ENCODE data around the gene CPLANE2.
"Not testable (repeated sequence)": the region's sequence is repeated elsewhere in the genome, so short reads cannot be mapped to it uniquely, and the experiment has no call there.

Gene CPLANE2

DNA sequence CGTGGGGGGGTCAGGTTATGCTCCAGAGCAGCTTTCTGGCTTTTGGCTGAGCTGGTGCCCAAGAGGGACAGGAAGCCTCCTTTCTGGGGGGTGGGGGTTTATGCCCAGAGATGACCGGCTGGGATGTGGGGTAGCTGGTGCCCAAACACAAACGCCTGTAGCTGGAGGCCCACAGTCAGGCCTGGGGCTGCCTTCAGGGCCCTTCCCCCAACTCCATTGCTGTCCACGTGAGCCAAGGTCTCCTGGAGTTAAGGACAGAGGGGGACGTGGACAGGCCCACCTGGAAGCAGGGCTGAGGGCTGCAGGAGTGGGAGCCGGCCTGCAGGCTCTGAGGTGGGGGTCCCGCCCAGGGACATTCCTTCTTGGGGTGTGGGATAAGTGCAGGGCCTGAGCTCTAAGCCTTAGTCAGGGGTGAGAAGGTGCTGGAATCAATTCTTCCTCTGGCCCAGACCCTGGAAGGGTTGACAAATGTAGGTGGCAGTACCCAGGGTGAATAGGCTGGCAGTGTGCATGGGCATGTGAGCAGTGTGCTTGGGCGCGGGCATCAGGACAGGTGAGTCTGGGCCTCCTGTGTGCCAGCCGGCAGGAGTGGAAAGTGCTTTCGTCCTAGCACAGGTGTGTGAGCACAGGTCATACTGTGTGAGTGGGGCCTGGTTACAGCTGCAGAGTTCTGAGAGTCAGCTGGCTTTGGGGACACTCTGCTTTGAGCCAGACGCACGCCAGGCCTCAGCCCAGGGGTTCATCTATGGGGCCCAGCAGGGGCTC lies 6.8 kb downstream of the CPLANE2 start:
- no peak for DNase-seq

DNA sequence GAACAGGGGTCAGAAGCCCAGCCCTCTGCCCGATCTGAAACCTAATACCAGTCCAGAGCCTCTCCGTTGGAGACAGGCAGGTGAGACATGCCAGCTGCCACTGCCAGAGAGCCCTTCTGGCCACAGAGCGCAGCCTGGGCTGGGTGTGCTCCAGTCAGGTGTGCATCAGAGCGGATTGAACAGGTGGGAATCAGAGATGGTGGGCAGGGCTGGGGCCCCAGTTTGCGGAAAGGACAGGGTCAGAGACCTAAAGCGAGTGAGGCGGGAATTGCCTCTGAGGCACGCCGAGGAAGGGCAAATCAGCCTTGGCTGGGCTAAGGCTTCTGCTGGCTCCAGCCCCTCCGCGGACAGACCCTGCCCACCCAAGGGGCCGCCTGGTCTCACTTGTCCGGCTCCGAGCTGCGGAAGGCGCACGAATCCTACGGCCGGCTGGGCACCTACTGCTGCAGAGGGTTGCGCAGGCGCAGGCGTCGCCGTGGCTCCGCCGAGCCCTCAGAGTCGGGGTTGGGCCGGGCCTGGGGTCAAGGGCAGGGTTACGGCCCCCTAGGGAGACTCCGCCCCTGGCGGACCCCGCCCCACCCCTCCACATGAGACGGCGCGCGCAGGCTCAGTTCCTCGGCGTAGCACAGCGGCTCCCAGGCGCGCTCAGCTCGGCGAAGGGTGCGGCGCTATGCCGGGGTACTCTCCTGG lies 10.3 kb downstream of the CPLANE2 start:
- DNase-seq: no peak

DNA sequence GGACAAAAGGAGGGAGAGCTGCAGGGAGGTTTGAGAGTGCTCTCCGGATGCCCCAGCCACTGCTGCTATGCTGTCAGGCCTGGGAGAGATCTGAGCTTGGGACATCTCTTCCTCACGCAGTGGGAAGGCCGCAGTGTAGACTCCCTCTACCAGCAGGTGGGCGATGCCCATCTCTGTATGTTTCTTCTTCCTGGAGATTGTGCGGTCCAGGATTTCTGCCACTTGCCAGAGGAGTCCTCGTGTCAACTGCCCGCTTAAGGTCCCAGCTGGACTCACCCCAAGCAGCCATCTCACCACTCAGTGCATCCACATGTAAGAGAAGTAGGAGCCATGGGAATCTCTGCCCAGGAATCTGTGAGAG lies 10.9 kb downstream of the CPLANE2 start:
- DNase-seq: no peak

DNA sequence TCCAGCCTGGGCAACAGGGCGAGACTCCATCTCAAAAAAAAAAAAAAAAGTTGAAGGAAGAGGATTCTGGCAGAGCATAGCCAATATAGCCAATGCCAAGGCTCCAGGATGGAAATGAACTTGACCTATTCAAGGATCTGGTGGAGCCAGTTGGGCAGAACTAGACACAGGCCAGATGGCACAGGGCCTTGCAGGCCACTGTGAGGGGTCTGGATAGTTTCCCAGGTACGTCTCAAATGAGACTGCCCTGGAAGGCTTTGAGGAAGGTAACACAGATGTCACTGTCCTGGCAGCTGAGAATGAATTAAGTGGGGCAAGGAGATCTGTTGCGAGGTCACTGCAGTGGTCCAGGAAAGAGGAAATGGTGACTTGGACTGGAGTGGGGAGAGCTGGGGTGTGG lies 12.5 kb downstream of the CPLANE2 start:
- DNase-seq: no peak

DNA sequence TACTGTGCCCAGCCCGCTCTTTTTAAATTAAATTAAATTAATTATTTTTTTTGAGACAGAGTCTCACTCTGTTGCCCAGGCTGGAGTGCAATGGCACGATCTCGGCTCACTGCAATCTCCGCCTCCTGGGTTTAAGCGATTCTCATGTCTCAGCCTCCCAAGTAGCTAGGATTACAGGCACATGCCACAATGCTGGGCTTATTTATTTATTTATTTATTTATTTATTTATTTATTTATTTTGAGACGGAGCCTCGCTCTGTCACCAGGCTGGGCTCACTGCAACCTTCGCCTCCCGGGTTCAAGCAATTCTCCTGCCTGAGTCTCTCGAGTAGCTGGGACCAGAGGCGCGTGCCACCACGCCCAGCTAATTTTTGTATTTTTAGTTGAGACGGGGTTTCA lies 14.3 kb downstream of the CPLANE2 start:
- not testable (repeated sequence) for DNase-seq

GRCh38 chr1:16221499-16221898 lies 15.5 kb downstream of the CPLANE2 start:
- no peak for DNase-seq

GRCh38 chr1:16219968-16220500 lies 16.9 kb downstream of the CPLANE2 start:
- DNase-seq: no peak

GRCh38 chr1:16218674-16219071 lies 18.3 kb downstream of the CPLANE2 start:
- DNase-seq: no peak

DNA sequence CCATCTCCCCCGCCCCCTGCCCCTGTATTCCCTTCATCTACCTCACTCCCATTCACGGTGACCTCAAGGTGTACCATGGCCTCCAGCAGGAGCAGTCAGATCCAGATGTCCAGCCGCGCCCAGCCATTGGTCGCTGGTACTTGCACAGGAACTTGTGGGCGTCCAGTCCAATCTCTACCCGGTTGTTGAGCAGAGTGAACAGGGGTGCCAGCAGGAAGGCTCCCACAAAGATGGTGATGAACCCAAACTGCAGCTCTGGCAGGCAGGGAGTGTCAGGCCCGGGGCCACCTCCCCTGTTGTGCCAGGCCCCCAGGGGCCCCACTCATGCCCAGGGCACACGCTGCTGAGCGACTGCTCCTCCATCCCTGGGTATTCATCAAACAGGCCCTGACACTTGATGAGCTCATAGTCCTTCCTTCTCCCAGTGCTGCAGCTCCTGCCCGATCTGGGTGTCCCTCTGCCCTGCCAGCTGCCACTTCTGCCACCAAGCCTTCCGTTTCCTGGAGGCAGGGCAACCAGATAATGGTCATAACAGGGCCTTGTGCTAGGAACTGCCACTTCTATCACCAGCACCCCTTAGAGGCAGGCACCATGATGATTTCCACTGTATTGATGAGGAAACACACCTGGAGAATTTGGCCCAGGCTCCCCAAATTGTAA lies 18.8 kb downstream of the CPLANE2 start:
- DNase-seq: no peak

- peak; percentile 88 for DNase-seq
Observed at GRCh38 chr1:16217061-16217785, 19.8 kb downstream of the CPLANE2 start.

GRCh38 chr1:16215882-16216753 lies 20.9 kb downstream of the CPLANE2 start:
- peak; percentile 32 for DNase-seq

DNA sequence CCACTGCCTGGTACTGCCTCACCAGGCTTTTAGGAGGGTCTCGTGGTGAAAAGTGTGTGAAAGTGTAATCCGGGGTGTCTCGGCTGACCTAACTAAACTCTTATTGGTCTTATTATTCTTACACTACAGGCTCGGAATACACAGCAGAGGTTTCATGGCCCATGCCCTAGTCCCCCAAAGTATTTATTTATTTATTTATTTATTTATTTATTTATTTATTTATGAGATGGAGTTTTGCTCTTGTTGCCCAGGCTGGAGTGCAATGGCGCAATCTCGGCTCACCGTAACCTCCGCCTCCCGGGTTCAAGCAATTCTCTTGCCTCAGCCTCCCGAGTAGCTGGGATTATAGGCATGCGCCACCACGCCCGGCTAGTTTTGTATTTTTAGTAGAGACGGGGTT lies 21.7 kb downstream of the CPLANE2 start:
- not testable (repeated sequence) for DNase-seq

GRCh38 chr1:16213544-16213943 lies 23.4 kb downstream of the CPLANE2 start:
- not testable (repeated sequence) for DNase-seq

- no peak for DNase-seq
Observed at GRCh38 chr1:16213013-16213412, 24.0 kb downstream of the CPLANE2 start.

DNA sequence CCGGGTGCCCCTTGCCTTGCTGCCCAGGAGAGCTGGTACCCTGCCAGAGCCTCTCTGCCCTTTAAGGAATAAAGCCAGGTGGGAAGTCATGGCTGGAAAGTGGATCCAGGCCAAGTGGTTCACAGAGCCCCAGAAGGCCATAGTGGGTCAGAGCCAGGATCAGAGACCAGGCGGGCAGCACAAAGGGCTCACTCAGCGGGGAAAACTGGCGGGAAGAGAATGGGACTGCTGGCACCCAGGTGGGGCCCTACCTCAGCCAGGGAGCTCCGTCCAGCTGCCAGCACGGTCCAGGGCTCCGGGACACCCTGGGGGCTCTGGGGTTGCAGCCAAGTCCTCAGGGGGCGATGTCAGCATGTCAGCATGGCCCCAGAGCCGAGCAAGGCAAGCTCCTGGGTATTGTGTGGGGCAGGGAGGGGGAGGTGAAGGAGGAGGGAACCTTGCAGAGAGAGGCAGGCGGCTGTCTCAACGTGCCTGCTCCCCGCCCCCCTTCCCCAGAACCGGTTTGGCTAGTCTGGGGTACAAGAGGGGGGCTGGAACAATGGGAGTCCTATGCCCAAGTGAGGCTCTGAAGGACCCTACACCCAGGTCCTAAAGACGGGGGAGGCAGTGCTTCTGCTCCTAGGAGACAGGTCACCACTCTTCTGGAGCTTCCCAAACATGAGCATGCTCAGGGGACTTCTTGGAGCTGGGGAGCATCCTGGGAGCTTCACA lies 24.6 kb downstream of the CPLANE2 start, which contains the start of gene ARHGEF19:
ARHGEF19 (minus strand) TSS at position 402 of the 711 bp plus-strand sequence. CDS start 3,598 bp downstream, outside the sequence.
- no peak for DNase-seq

GRCh38 chr1:16211824-16212223 lies 25.2 kb downstream of the CPLANE2 start:
- no peak for DNase-seq

- no peak for DNase-seq
Observed at GRCh38 chr1:16210581-16210980, 26.4 kb downstream of the CPLANE2 start.

DNA sequence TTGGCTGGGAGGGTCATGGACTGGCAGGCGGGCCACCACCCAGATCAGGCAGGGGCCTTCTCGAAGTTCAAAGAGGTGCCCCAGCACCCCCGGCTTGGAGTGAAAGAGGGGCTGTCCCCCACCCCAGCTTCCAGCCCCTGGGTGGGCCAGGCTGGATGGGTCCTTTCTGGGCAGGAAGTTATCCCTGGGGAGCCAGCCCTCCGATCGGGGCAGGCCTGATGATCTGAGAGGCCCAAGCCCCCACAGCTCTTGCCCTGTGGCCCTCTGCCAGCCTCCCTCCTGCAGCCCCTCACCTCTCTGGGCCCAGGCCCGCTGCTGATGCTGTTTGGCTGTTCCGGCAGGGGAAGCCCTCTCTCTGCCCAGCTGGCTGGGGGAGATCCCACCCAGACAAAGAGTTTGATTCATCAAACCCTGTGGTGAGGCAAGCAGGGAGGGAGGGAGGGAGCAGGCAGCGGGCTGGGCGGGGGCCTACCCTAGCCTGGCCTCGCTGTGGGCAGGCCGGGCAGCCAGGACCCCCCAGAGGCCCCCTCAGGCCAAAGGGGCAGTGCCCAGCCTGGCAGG lies 27.1 kb downstream of the CPLANE2 start:
- DNase-seq: no peak

DNA sequence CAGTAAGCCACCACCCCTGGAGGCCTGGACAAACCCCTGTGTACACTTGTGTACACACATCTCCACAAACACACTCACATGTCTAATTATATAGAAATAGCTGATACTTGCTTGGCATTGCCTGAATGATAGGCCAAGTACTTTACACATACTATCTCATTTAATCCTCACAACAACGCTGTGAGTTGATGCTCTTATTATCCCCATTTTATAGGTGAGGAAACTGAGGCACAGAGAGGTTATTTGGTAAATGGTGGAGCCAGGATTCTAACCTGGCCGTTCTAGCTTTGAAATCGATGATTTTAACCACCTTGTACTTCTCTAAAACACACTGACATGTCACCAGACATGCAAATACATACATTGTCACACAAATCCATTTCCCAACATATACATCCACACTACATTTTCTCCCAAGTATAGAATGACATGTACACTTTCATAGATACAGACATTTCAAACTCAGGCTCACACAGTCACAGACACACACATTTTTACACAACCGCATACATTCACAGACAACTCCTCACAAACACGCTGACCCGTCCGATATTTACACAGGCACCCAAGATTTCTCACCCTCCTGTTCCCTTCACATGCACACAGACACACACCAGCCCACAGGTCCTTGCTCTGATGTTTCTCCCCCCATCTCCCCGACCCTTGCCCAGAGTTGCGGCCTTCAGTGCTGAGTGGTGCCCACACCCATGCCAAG lies 27.7 kb downstream of the CPLANE2 start:
- no peak for DNase-seq

Data from activated effector memory CD4-positive, alpha-beta T cell treated with Interleukin-2 at 50 U/mL for 16 hours (primary cell).